ENCODE data around the gene DEFB132.

GRCh38 chr20:235891-236290 lies 21.6 kb upstream of the DEFB132 start:
- TF ChIP-seq CTCF (IDR thresholded peaks at IDR 0.05): no peak
- TF ChIP-seq EZH2 (IDR thresholded peaks at IDR 0.05; ENCODE audit: borderline replicate concordance, insufficient read depth, low read depth, low read length, poor library complexity, severe bottlenecking): no peak
